ENCODE measurements around the gene TRUB2.
A peak's percentile ranks its signal among the peaks of the same experiment; 100 is the strongest.

TRUB2 gene

GRCh38 chr9:128298535-128299482 is 23.4 kb downstream of the TRUB2 start:
- no peak for DNase-seq (ENCODE audit: low spot score)

DNA sequence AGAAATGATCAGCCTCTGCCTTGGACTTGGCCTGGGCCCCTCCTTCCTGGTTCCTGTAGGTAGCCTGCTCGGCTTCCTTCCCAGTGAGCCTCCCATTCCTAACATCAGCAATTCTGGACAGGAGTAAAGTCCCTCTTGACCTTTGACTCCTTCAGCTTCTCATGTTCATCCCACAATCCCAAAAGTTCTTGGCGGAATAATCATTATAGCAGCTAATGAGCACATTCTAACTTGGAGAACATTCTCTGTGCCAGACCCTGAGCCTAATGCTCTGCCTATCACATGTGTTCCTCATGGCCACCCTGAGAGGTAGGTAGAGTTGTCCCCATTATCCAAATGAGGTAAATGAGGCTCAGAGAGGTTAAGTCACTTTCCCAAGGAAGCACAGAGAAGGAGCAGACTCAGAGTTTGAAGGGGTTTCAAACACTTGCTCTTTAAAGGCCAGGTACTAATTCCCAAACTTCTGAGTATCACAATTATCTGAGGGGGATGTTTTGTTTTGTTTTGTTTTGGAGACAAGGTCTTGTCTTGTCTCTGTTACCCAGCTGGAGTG is 24.9 kb downstream of the TRUB2 start:
- DNase-seq (ENCODE audit: low spot score): no peak

- no peak for DNase-seq (ENCODE audit: low spot score)
These were observed 25.7 kb downstream of the TRUB2 start for GRCh38 chr9:128296340-128297220.

DNA sequence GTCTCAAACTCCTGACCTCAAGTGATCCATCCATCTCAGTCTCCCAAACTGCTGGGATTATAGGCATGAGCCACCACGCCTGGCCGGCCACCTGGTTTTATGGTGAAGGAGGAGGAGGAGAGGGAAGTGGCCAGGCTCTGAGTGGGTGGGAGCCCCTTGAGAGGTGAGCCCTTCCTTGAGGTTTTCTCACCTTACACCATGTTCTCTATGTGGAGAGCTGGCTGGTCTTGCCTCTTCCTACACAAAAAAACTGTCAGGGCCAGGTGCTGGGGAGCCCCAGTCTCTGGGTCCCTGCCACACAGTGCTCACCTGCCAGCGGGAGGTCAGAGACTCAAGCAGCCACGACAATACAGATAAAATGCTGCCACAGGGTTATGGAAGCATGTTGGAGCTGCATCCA is 28.1 kb downstream of the TRUB2 start:
- DNase-seq (ENCODE audit: low spot score): no peak

DNA sequence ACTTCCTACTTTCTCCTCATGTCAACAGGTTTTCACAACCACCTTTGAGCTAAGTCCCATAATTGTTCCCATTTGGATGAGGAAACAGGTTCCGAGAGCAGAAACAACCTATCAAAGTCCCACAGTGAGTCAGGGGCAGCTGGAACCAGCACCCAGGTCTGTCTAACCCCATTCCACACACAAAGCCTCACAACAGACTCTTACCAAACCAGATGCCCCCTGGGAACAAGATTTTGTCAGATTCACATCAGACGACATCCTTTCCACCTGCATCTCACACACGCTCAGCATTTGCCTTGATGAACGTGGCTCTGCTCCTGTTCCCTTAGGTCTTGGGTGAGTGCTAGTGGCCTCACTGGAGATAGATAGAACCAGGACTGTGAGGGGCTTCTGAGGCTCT is 29.2 kb downstream of the TRUB2 start:
- DNase-seq (ENCODE audit: low spot score): no peak

GRCh38 chr9:128292009-128292408 is 30.2 kb downstream of the TRUB2 start:
- no peak for DNase-seq (ENCODE audit: low spot score)

- DNase-seq (ENCODE audit: low spot score): no peak
These were observed 33.8 kb downstream of the TRUB2 start for GRCh38 chr9:128288273-128289004.

- DNase-seq (ENCODE audit: low spot score): no peak
These were observed 35.8 kb downstream of the TRUB2 start for GRCh38 chr9:128286440-128286839.

- no peak for DNase-seq (ENCODE audit: low spot score)
These were observed 37.0 kb downstream of the TRUB2 start for GRCh38 chr9:128285033-128285784.

GRCh38 chr9:128282500-128282899 is 39.7 kb downstream of the TRUB2 start:
- DNase-seq (ENCODE audit: low spot score): no peak

DNA sequence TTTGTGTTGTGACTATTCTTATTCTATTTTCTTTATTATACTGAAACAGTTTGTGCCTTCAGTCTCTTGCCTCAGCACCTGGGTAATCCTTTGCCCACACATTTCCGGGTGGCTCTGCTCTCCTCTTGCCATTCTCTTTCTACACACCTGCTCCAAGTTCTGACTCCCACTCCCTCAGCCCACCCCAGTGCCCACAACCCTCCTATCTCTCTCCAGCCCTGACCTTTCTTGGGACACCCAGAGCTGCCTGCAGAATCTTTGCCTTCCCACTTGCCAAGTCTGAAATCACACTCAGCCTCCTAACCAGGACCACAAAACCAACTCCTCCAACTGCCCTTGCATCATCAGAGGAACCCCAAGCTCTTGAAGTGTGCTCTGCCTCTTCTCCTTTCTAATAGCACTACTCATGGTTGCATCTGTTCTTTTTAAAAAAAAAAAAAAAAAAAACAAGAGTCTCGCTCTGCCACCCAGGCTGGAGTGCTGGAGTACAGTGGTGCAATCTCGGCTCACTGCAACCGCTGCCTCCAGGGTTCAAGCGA is 42.1 kb downstream of the TRUB2 start:
- DNase-seq (ENCODE audit: low spot score): no peak

DNA sequence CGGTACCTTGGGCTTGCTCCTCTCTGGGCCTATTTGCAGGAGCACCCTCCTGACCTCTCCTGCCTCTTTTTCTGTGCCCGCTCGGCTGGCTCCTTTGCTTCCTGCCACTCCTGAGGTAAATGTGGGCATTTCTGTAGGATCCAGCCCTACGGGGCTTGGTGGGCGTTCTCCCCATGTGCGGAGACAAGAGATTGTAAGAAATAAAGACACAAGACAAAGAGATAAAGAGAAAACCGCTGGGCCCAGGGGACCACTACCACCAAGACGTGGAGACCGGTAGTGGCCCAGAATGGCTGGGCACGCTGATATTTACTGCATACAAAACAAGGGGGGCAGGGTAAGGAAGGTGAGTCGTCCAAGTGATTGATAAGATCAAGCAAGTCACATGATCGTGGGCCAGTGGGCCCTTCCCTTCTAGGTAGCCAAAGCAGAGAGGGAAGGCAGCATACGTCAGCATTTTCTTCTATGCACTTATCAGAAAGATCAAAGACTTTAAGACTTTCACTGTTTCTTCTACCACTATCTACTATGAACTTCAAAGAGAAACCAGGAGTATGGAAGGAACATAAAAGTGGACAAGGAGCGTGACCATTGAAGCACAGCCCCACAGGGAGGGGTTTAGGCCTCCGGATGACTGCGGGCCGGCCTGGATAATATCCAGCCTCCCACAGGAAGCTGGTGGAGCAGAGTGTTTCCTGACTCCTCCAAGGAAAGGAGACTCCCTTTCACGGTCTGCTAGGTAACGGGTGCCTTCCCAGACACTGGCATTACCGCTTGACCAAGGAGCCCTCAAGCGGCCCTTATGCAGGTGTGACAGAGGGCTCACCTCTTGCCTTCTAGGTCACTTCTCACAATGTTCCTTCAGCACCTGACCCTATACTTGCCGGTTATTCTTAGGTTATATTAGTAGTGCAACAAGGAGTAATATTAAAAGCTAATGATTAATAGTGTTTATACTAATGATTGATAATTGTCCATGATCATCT is 42.9 kb downstream of the TRUB2 start:
- peak; percentile 75 for DNase-seq (ENCODE audit: low spot score)

GRCh38 chr9:128276574-128277270 is 45.5 kb downstream of the TRUB2 start:
- DNase-seq (ENCODE audit: low spot score): peak; percentile 25

- DNase-seq (ENCODE audit: low spot score): peak; percentile 98
These were observed 46.2 kb downstream of the TRUB2 start, which contains the start of gene SWI5 for GRCh38 chr9:128276008-128276573. Gene SWI5 (plus strand): TSS chr9:128276276.

DNA sequence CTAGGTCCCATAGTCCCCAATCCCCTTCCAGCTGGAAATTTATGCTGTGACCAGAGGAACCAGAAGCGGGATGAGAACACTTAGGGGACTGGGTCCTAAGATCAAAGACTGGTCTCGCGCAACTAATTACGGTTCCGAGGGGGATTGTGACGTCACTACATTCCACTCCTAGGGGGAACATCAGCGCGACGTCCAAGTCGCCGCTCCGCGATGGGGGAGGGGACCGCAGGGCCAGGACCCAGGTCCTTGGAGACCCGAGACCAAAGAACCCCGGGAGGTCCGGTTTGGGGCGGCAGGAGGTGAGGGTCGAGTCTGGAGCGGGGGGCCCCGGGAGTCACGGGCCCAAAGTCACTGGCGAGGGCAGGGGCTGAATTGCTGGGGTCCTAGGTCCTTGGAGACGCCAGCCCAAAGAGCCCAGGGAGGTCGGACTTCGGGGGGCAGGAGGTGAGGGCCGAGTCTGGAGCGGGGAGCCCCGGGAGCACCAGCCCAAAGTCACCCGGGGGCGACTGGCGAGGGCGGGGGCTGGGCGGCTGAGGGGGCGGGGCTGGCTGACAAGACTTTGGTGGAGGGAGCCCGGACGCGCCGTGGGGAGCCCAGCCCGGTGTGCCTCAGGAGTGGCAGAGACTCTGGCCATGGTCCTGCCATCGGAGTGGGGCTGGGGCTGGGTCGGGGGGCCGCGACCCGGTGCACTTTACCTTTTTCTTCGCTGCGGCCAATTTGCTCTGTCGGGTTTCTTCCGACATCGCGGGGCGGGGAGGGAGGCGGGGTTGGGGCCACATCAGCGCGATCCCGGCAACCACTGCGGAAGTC is 46.8 kb downstream of the TRUB2 start, which contains the start of gene GOLGA2:
TSS of gene GOLGA2 (minus strand) at position 810 of the 810 bp plus-strand sequence. CDS start at position 779, 31 bp downstream.
- peak; percentile 29 for DNase-seq (ENCODE audit: low spot score)

DNA sequence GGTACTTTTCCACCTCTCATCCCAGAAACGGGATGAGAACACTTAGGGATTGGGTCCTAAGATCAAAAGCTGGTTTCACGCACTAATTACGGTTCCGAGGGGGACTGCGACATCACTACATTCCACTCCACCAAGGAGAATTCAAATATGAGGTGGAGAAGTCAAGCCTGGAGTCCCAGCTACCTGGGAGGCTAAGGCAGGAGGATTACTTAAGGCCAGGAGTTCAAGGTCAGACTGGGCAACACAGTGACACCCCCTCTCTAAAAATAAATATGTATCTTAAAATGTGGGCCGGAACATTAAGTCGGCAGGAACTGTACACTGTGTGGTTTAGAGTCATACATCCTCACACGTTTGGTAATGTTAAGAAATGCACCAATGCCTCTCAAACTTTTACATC is 48.0 kb downstream of the TRUB2 start:
- no peak for DNase-seq (ENCODE audit: low spot score)

DNA sequence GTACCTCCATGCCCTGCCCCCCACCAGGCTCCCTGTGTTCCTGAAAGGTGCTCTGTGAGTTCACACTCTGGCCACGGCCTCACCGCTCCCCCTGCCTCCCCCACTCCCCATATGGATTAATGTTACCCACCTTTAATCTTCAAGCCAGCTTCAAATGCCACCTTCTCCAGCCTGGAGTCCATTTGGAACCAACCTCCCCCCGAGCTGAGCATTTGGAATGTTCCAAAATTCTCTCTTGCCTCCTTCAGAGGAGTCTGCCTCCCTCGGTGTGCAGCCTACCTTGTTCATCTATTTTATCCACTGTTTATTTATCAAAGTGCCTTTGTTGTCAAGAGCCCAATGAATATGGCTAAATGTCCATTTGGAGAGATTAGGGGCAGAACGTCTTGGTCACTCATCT is 50.7 kb downstream of the TRUB2 start:
- DNase-seq (ENCODE audit: low spot score): no peak

Measured in SW480 (cell line).